ENCODE measurements around the gene MTMR12. TPM values are rescaled to one million over a fixed set of nuclear protein-coding genes. Genes with fewer than 3 reads are reported as not detected.

MTMR12 gene
- total and polyA plus RNA-seq, 2 of the 13 experiments (the other 11 are each of a cell fraction or from before 2014, with no cell fraction given), result 23.4 to 36.6 TPM

DNA sequence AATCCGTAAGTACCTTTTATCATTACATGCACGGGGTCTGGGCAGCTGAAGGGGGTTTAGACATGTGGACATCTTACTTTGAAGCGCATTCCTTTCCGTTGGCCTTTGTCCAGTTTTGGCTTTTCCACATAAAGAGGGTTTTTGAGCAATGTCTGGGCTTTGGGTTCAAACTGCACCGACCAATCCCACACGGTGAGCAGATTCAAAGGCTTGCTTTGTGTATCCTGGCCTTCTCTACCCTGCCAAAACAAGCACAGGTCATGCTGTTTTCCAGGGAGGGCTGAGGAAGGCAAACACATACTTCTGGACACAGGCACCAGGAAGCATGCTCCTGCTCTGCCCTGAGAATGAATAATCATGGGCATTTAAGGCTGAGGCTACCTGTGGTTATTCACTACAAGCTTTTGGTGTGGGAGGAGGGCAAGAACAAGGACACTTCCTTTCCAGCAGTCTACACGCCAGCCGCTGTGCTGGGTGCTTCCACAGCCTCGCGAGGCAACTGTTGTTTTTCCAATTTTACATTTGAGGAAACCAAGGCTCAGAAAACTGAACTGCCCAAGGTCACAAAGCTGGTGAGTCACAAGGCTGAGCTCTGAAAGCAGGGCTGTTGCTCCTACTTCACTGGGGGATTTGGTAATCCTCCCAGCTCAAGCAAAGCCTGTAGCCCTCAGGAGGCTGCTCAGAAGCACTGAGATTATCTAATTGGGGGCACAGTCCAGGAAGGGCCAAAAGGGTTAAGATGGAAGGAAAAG is 78.9 kb downstream of the MTMR12 start (continued):
- TF ChIP-seq NAIF1 (CRISPR knock-in tag; IDR thresholded peaks at IDR 0.05; ENCODE audit: borderline replicate concordance), result peak; percentile 49; the same call in 1 of the 2 replicates
- no peak; the same call in 1 of the 2 replicates for TF ChIP-seq NRL (CRISPR knock-in tag; IDR thresholded peaks at IDR 0.05; ENCODE audit: borderline replicate concordance)
- TF ChIP-seq, protein P1, sequence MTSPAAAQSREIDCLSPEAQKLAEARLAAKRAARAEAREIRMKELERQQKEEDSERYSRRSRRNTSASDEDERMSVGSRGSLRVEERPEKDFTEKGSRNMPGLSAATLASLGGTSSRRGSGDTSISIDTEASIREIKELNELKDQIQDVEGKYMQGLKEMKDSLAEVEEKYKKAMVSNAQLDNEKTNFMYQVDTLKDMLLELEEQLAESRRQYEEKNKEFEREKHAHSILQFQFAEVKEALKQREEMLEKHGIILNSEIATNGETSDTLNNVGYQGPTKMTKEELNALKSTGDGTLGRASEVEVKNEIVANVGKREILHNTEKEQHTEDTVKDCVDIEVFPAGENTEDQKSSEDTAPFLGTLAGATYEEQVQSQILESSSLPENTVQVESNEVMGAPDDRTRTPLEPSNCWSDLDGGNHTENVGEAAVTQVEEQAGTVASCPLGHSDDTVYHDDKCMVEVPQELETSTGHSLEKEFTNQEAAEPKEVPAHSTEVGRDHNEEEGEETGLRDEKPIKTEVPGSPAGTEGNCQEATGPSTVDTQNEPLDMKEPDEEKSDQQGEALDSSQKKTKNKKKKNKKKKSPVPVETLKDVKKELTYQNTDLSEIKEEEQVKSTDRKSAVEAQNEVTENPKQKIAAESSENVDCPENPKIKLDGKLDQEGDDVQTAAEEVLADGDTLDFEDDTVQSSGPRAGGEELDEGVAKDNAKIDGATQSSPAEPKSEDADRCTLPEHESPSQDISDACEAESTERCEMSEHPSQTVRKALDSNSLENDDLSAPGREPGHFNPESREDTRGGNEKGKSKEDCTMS (CRISPR knock-in tag; conservative IDR thresholded peaks at IDR 0.05), result no peak
- TF ChIP-seq SMC3 (IDR thresholded peaks at IDR 0.05; ENCODE audit: low read length), result no peak; the same call in 1 of the 2 replicates
- no peak for TF ChIP-seq RFXANK (CRISPR knock-in tag; IDR thresholded peaks at IDR 0.05)
- peak; percentile 81; the same call in 1 of the 2 replicates for TF ChIP-seq ZNF552 (CRISPR knock-in tag; IDR thresholded peaks at IDR 0.05; ENCODE audit: borderline replicate concordance)
- 0 out of 2 replicates have a peak, but pooled peaks have one; percentile 10 for TF ChIP-seq ATF3 (CRISPR knock-in tag; IDR thresholded peaks at IDR 0.05)
- TF ChIP-seq FOSL2 (CRISPR knock-in tag; IDR thresholded peaks at IDR 0.05), result peak; percentile 91
- TF ChIP-seq ZNF232 (CRISPR knock-in tag; IDR thresholded peaks at IDR 0.05; ENCODE audit: borderline replicate concordance), result 0 out of 2 replicates have a peak, but pooled peaks have one; percentile 3
- no peak for TF ChIP-seq NFATC3 (CRISPR knock-in tag; IDR thresholded peaks at IDR 0.05)
- peak; percentile 68 for TF ChIP-seq HHEX (CRISPR knock-in tag; IDR thresholded peaks at IDR 0.05)
- TF ChIP-seq ZNF589 (CRISPR knock-in tag; conservative IDR thresholded peaks at IDR 0.05), result no peak; the same call in 1 of the 2 replicates
- peak; percentile 56; the same call in 1 of the 2 replicates for TF ChIP-seq MYNN (CRISPR knock-in tag; IDR thresholded peaks at IDR 0.05; ENCODE audit: low read depth)
- TF ChIP-seq ZNF160 (CRISPR knock-in tag; IDR thresholded peaks at IDR 0.05), result no peak
- TF ChIP-seq NFKBIZ (CRISPR knock-in tag; IDR thresholded peaks at IDR 0.05), result peak; percentile 82; the same call in 1 of the 2 replicates
- TF ChIP-seq, protein P2, sequence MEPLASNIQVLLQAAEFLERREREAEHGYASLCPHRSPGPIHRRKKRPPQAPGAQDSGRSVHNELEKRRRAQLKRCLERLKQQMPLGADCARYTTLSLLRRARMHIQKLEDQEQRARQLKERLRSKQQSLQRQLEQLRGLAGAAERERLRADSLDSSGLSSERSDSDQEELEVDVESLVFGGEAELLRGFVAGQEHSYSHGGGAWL (CRISPR knock-in tag; IDR thresholded peaks at IDR 0.05), result 0 out of 2 replicates have a peak, but pooled peaks have one; percentile 25
- TF ChIP-seq MTF2 (CRISPR knock-in tag; IDR thresholded peaks at IDR 0.05; ENCODE audit: borderline replicate concordance), result no peak
- TF ChIP-seq HCFC1 (IDR thresholded peaks at IDR 0.05; ENCODE audit: low read depth, low read length), result no peak
- TF ChIP-seq, protein P3, sequence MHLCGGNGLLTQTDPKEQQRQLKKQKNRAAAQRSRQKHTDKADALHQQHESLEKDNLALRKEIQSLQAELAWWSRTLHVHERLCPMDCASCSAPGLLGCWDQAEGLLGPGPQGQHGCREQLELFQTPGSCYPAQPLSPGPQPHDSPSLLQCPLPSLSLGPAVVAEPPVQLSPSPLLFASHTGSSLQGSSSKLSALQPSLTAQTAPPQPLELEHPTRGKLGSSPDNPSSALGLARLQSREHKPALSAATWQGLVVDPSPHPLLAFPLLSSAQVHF (CRISPR knock-in tag; IDR thresholded peaks at IDR 0.05), result no peak
- no peak for TF ChIP-seq GPN1 (CRISPR knock-in tag; IDR thresholded peaks at IDR 0.05; ENCODE audit: borderline replicate concordance)

All from HepG2 (cell line).